Measurements from ENCODE around the gene ADH6. TPM values are rescaled to one million over a fixed set of nuclear protein-coding genes. Genes with fewer than 3 reads are reported as not detected.
"Not testable (repeated sequence)": the region's sequence is repeated elsewhere in the genome, so short reads cannot be mapped to it uniquely, and the experiment has no call there.

ADH6 gene
- total RNA-seq, 1 experiment from 2014 or later, result 0.18 TPM

DNA sequence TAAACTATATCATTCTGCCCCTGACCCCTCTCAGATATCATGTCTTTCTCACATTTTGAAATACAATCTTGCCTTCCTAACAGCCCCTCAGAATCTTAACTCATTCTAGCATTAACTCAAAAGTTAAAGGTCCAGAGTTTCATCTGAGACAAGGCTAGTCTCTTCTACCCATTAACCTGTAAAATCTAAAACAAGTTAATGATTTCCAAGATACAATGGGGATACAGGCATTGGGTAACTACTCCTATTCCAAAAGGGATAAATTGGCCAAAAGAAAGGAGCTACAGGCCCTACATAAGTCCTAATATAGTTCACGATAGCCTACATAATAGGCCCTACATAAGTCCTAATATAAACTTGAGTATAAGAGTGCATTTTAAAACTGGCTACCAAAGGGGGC lies 18.9 kb downstream of the ADH6 start:
- intact Hi-C loops (cut with micrococcal nuclease; ENCODE audit: unreplicated experiment) (no loop called here), in situ Hi-C loops (cut with HindIII; ENCODE audit: low pct_unique_long_range_greater_than_20kb, low sequenced_read_pairs) (no loop called here)
- Histone ChIP-seq H3K9me3 (ENCODE audit: control insufficient read depth, insufficient read depth, low read depth, low read length) (no peaks in the 10 kb centered on the region), H3K4me1 (ENCODE audit: control insufficient read depth, insufficient read depth, low read length) (no peaks in the 10 kb centered on the region), H3K4me3 (ENCODE audit: low read depth in 2 of 2, low read length in 2 of 2) (no peak overlapping the region), H3K36me3 (ENCODE audit: control insufficient read depth, insufficient read depth, low read length) (no peaks in the 10 kb centered on the region), H3K27me3 (ENCODE audit: control insufficient read depth, insufficient read depth, low read length) (no peaks in the 10 kb centered on the region; the same call in 1 of the 2 replicates), H3K27ac (ENCODE audit: low read length) (no peak overlapping the region)
- POLR2A ChIA-PET, result no interaction called here
- DNase-seq (ENCODE audit: low read depth, low spot score) (no peak), ATAC-seq (no peak)
- no TSS peak for BruUV-seq (replicated peaks)
- TF ChIP-seq, protein P1, sequence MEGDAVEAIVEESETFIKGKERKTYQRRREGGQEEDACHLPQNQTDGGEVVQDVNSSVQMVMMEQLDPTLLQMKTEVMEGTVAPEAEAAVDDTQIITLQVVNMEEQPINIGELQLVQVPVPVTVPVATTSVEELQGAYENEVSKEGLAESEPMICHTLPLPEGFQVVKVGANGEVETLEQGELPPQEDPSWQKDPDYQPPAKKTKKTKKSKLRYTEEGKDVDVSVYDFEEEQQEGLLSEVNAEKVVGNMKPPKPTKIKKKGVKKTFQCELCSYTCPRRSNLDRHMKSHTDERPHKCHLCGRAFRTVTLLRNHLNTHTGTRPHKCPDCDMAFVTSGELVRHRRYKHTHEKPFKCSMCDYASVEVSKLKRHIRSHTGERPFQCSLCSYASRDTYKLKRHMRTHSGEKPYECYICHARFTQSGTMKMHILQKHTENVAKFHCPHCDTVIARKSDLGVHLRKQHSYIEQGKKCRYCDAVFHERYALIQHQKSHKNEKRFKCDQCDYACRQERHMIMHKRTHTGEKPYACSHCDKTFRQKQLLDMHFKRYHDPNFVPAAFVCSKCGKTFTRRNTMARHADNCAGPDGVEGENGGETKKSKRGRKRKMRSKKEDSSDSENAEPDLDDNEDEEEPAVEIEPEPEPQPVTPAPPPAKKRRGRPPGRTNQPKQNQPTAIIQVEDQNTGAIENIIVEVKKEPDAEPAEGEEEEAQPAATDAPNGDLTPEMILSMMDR (IDR thresholded peaks at IDR 0.05), result no peak
- TF ChIP-seq SIN3A (IDR thresholded peaks at IDR 0.05; ENCODE audit: borderline replicate concordance, insufficient read depth, low read depth, low read length) (no peak), POLR2AphosphoS5 (IDR thresholded peaks at IDR 0.05; ENCODE audit: low read depth, low read length) (no peak), TCF7L2 (IDR thresholded peaks at IDR 0.05; ENCODE audit: low read depth, low read length) (no peak)
- TF ChIP-seq, protein P2, sequence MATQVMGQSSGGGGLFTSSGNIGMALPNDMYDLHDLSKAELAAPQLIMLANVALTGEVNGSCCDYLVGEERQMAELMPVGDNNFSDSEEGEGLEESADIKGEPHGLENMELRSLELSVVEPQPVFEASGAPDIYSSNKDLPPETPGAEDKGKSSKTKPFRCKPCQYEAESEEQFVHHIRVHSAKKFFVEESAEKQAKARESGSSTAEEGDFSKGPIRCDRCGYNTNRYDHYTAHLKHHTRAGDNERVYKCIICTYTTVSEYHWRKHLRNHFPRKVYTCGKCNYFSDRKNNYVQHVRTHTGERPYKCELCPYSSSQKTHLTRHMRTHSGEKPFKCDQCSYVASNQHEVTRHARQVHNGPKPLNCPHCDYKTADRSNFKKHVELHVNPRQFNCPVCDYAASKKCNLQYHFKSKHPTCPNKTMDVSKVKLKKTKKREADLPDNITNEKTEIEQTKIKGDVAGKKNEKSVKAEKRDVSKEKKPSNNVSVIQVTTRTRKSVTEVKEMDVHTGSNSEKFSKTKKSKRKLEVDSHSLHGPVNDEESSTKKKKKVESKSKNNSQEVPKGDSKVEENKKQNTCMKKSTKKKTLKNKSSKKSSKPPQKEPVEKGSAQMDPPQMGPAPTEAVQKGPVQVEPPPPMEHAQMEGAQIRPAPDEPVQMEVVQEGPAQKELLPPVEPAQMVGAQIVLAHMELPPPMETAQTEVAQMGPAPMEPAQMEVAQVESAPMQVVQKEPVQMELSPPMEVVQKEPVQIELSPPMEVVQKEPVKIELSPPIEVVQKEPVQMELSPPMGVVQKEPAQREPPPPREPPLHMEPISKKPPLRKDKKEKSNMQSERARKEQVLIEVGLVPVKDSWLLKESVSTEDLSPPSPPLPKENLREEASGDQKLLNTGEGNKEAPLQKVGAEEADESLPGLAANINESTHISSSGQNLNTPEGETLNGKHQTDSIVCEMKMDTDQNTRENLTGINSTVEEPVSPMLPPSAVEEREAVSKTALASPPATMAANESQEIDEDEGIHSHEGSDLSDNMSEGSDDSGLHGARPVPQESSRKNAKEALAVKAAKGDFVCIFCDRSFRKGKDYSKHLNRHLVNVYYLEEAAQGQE (IDR thresholded peaks at IDR 0.05; ENCODE audit: insufficient read depth in 1 of 2, low read depth in 2 of 2, low read length in 1 of 2), result no peak
- CTCF ChIA-PET, result no interaction called here

DNA sequence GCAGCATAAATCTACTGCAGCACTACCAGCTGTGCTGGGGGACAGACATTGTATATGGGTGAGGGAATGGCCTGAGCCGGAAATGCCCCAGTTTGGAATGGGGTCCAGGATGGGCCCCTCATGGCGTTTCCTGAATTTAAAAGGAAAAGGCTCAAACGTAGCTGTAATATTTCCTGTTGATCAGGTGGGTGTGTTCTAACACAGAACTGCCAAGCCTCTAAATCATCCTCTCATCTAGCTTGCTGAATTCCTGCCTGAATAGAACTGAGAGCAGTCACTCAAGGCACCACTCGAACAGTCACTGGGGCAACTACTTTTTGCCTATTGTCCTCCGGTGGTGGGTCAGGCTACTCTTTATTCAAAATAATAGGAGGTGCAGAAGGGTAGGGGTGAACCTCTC lies 28.7 kb downstream of the ADH6 start:
- CTCF ChIA-PET, result no interaction called here
- in situ Hi-C loops (cut with HindIII; ENCODE audit: low pct_unique_long_range_greater_than_20kb, low sequenced_read_pairs), result no loop called here
- Histone ChIP-seq H3K27ac (ENCODE audit: low read length) (no peak overlapping the region), H3K4me3 (ENCODE audit: low read depth in 2 of 2, low read length in 2 of 2) (no peak overlapping the region), H3K4me1 (ENCODE audit: control insufficient read depth, insufficient read depth, low read length) (no peaks in the 10 kb centered on the region), H3K27me3 (ENCODE audit: control insufficient read depth, insufficient read depth, low read length) (no peaks in the 10 kb centered on the region), H3K36me3 (ENCODE audit: control insufficient read depth, insufficient read depth, low read length) (no peaks in the 10 kb centered on the region), H3K9me3 (ENCODE audit: control insufficient read depth, insufficient read depth, low read depth, low read length) (no peaks in the 10 kb centered on the region)
- ATAC-seq, result no peak
- intact Hi-C loops (cut with micrococcal nuclease; ENCODE audit: unreplicated experiment), result no loop called here
- no peak for DNase-seq (ENCODE audit: low read depth, low spot score)
- TF ChIP-seq, protein P2 (IDR thresholded peaks at IDR 0.05; ENCODE audit: insufficient read depth in 1 of 2, low read depth in 2 of 2, low read length in 1 of 2), result no peak
- TF ChIP-seq TCF7L2 (IDR thresholded peaks at IDR 0.05; ENCODE audit: low read depth, low read length) (no peak), SIN3A (IDR thresholded peaks at IDR 0.05; ENCODE audit: borderline replicate concordance, insufficient read depth, low read depth, low read length) (no peak)
- TF ChIP-seq, protein P1 (IDR thresholded peaks at IDR 0.05), result no peak
- no TSS peak for BruUV-seq (replicated peaks)
- POLR2A ChIA-PET, result no interaction called here

DNA sequence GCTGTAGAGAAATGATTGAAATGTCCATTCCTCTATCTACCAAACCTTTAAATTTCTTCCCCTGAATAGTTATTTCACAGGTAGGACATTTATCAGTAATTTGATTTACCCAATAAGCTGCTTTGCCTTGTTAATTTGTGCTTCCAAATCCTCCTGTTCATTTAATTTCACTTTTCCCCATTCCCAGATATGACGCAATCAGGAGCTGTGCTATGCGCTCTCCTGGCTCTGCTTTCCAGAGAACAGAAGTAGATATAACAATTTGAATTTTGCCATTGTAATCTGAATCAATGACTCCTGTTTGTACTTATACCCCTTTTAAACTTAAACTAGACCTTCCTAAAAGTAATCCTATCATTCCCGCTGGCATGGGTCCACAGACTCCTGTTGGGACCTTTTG lies 29.1 kb downstream of the ADH6 start:
- H3K36me3 ChIP-seq (ENCODE audit: control insufficient read depth, insufficient read depth, low read length); intact Hi-C loops (cut with micrococcal nuclease; ENCODE audit: unreplicated experiment); POLR2A ChIA-PET; DNase-seq (ENCODE audit: low read depth, low spot score); H3K27me3 ChIP-seq (ENCODE audit: control insufficient read depth, insufficient read depth, low read length); CTCF ChIA-PET; H3K4me3 ChIP-seq (ENCODE audit: low read depth in 2 of 2, low read length in 2 of 2); in situ Hi-C loops (cut with HindIII; ENCODE audit: low pct_unique_long_range_greater_than_20kb, low sequenced_read_pairs); H3K9me3 ChIP-seq (ENCODE audit: control insufficient read depth, insufficient read depth, low read depth, low read length); H3K4me1 ChIP-seq (ENCODE audit: control insufficient read depth, insufficient read depth, low read length); H3K27ac ChIP-seq (ENCODE audit: low read length); ATAC-seq; BruUV-seq (replicated peaks): not testable (repeated sequence)
